A549 (cell line): Measurements from ENCODE around the gene SKIC8. TPM values are rescaled to one million over a fixed set of nuclear protein-coding genes. Genes with fewer than 3 reads are reported as not detected.

ENCODE experiments used
- ATAC-seq, 2 experiments: fragments of 200-7000 bp in 1 of 2; fragments of >200 bp in 1 of 2; cut with Nextera tagmentation in 1 of 2; cut with Tn5 transposase in 1 of 2; 3 replicates each; pipeline versions ENCODE4 v1.8.0 to v1.9.1; 2018 to 2020; ENCODE audit warnings: mild to moderate bottlenecking in 1 of 2, moderate library complexity in 1 of 2
- CTCF ChIA-PET: fragments of 300-600 bp; sonication (Branson Sonifier 250); formaldehyde crosslinking; extraction: SDS; loops from one replicate; lab custom pipeline; 2021; ENCODE audit warnings: antibody characterized with exemption, inconsistent platforms; lab: Yijun Ruan, JAX
- POLR2A ChIA-PET: fragments of 350-600 bp; formaldehyde crosslinking; extraction: SDS; loops from one replicate; lab custom pipeline; 2021; ENCODE audit warnings: antibody characterized with exemption, inconsistent platforms; lab: Yijun Ruan, JAX
- DNase-seq, 2 experiments: peaks; one replicate each; pipeline versions ENCODE4 v3.0.0 to v3.0.0-alpha.2; 2011 to 2016; ENCODE audit warnings: low read depth in 1 of 2, low spot score in 1 of 2
- FAIRE-seq: peaks from 2 replicates; lab custom pipeline; 2011; peaks lifted over from hg19 to GRCh38; lab: Jason Lieb, UNC
- H3K27ac ChIP-seq, 2 experiments: fragments of >200 bp; sonication (Bioruptor Twin); formaldehyde crosslinking; 3 replicates each; pipeline ENCODE4 v1.5.1; 2016 to 2017
- H3K4me1 ChIP-seq: fragments of >200 bp; sonication (Bioruptor Twin); formaldehyde crosslinking; 3 replicates; pipeline ENCODE4 v1.6.1; 2016
- H3K4me2 ChIP-seq: fragments of >200 bp; sonication (Bioruptor Twin); formaldehyde crosslinking; 3 replicates; pipeline ENCODE4 v1.6.1; 2016
- H3K4me3 ChIP-seq: fragments of >200 bp; sonication (Bioruptor Twin); formaldehyde crosslinking; 3 replicates; pipeline ENCODE4 v1.5.1; 2016
- H3K9me3 ChIP-seq: fragments of >200 bp; sonication (Bioruptor Twin); formaldehyde crosslinking; 3 replicates; pipeline ENCODE4 v1.6.1; 2016
- ATOH8 ChIP-seq: fragments of 250-450 bp; sonication (Bioruptor Pico); IDR thresholded peaks from 2 replicates; pipeline ENCODE4 v1.5.0; 2020; ENCODE audit warnings: low read depth, mild to moderate bottlenecking, moderate library complexity
- BCL3 ChIP-seq: fragments of >200 bp; sonication (Bioruptor Twin); formaldehyde crosslinking; IDR thresholded peaks from 3 replicates; pipeline ENCODE4 v1.6.1; 2016
- CBX8 ChIP-seq: fragments of 200-600 bp; sonication (generic); IDR thresholded peaks from 2 replicates; pipeline ENCODE4 v1.6.1; 2016
- CEBPB ChIP-seq, 2 experiments: fragments of >200 bp in 1 of 2; sonication (Bioruptor Twin) in 1 of 2; formaldehyde crosslinking in 1 of 2; IDR thresholded peaks; 2 replicates each; pipeline ENCODE4 v1.6.1; 2012 to 2016
- CHD4 ChIP-seq: fragments of 200-600 bp; sonication (generic); IDR thresholded peaks from 2 replicates; pipeline ENCODE4 v1.6.1; 2016; ENCODE audit warnings: antibody characterized with exemption, mild to moderate bottlenecking, borderline replicate concordance
- EHF ChIP-seq: fragments of 250-450 bp; sonication (Bioruptor Pico); IDR thresholded peaks from 2 replicates; pipeline ENCODE4 v1.5.0; 2020; ENCODE audit warnings: mild to moderate bottlenecking
- GATA3 ChIP-seq: IDR thresholded peaks from 2 replicates; pipeline ENCODE4 v1.6.1; 2012; ENCODE audit warnings: borderline replicate concordance
- HDAC2 ChIP-seq: fragments of 200-600 bp; sonication (generic); IDR thresholded peaks from 2 replicates; pipeline ENCODE4 v1.6.1; 2016
- HES2 ChIP-seq: fragments of >200 bp; sonication (Bioruptor Twin); formaldehyde crosslinking; IDR thresholded peaks from 2 replicates; pipeline ENCODE4 v1.6.1; 2016
- HEYL ChIP-seq: fragments of 250-450 bp; sonication (Bioruptor Pico); IDR thresholded peaks from 2 replicates; pipeline ENCODE4 v1.8.0; 2021; ENCODE audit warnings: mild to moderate bottlenecking, moderate library complexity
- JUNB ChIP-seq: fragments of >200 bp; sonication (Bioruptor Twin); formaldehyde crosslinking; IDR thresholded peaks from 2 replicates; pipeline ENCODE4 v1.6.1; 2016
- KDM5A ChIP-seq: fragments of 200-600 bp; sonication (generic); IDR thresholded peaks from 2 replicates; pipeline ENCODE4 v1.6.1; 2016; ENCODE audit warnings: antibody characterized with exemption, mild to moderate bottlenecking
- MAX ChIP-seq: IDR thresholded peaks from 2 replicates; pipeline ENCODE4 v1.6.1; 2012
- NFE2L2 ChIP-seq: fragments of 150-350 bp; conservative IDR thresholded peaks from 2 replicates; pipeline ENCODE4 v1.6.1; 2014; ENCODE audit warnings: low read length
- NR3C1 ChIP-seq: fragments of >200 bp; sonication (Bioruptor Twin); formaldehyde crosslinking; IDR thresholded peaks from 3 replicates; pipeline ENCODE4 v1.6.1; 2017
- POLR2A ChIP-seq: IDR thresholded peaks from 2 replicates; pipeline ENCODE4 v1.6.1; 2012; ENCODE audit warnings: mild to moderate bottlenecking, low read length
- POLR2AphosphoS2 ChIP-seq: conservative IDR thresholded peaks from 2 replicates; pipeline ENCODE4 v1.6.1; 2012; ENCODE audit warnings: low read length, improper control_type of control experiment, inconsistent platforms
- RAD21 ChIP-seq, 2 experiments: fragments of >200 bp in 1 of 2; sonication (Bioruptor Twin) in 1 of 2; formaldehyde crosslinking in 1 of 2; IDR thresholded peaks in 1 of 2; conservative IDR thresholded peaks in 1 of 2; 2 replicates in 1 of 2; 3 replicates in 1 of 2; pipeline ENCODE4 v1.6.1; 2012 to 2018; ENCODE audit warnings: inconsistent platforms in 1 of 2
- RARB ChIP-seq: fragments of 250-450 bp; sonication (Bioruptor Pico); IDR thresholded peaks from 2 replicates; pipeline ENCODE4 v1.8.0; 2021; ENCODE audit warnings: mild to moderate bottlenecking, moderate library complexity
- REST ChIP-seq: fragments of 200-600 bp; sonication (generic); IDR thresholded peaks from 2 replicates; pipeline ENCODE4 v1.6.1; 2016; ENCODE audit warnings: antibody characterized with exemption, mild to moderate bottlenecking, moderate library complexity
- SMC3 ChIP-seq: fragments of >200 bp; sonication (Bioruptor Twin); formaldehyde crosslinking; IDR thresholded peaks from 3 replicates; pipeline ENCODE4 v1.6.1; 2018; ENCODE audit warnings: inconsistent platforms
- SREBF2 ChIP-seq: fragments of 450-650 bp; IDR thresholded peaks from 2 replicates; pipeline ENCODE4 v1.6.1; 2014; ENCODE audit warnings: mild to moderate bottlenecking, moderate library complexity
- TP53 ChIP-seq: fragments of 250-450 bp; sonication (Bioruptor Pico); IDR thresholded peaks from 2 replicates; pipeline ENCODE4 v1.5.0; 2021; ENCODE audit warnings: mild to moderate bottlenecking, moderate library complexity
- ZFP36 ChIP-seq: fragments of 450-650 bp; IDR thresholded peaks from 2 replicates; pipeline ENCODE4 v1.6.1; 2014; ENCODE audit warnings: borderline replicate concordance; ENCODE audit not compliant: partially characterized antibody
- WGBS: methylation state at CpG from one replicate; pipeline ENCODE4 v1.1.6; 2017; ENCODE audit errors: missing lambda C conversion rate; 5-methylcytosine and 5-hydroxymethylcytosine counted together
- polyA plus RNA-seq, 4 experiments: library from polyadenylated mRNA; depleted of rRNA in 3 of 4; stranded (reverse); fragments of >200 nt; fragmentation: RNase III in 1 of 4; extraction: RNeasy Plus Mini Kit Qiagen cat#74134 plus additional on column Dnase treatment in 1 of 4; gene quantifications; 2 replicates in 3 of 4; 3 replicates in 1 of 4; pipeline ENCODE4 v1.2.3, GENCODE V29; 2011 to 2017

The SKIC8 gene
- polyA plus RNA-seq, 2 of the 4 experiments (the other 2 are of a cell fraction), result 143 to 177 TPM

GRCh38 chr15:78290222-78290621 is 9.2 kb downstream of the SKIC8 start:
- ATAC-seq (no peak), DNase-seq (no peak), FAIRE-seq (no peak)
- WGBS, result 88% methylated on average over 3 of the region's 3 CpGs
- H3K4me3 ChIP-seq, result no peak overlapping the region
- POLR2A ChIA-PET, result interaction anchor here (2.3 kb wide), 1 partner anchor 10 kb away, joined by 15 read pairs; the partner anchor contains the start of gene SKIC8
- CTCF ChIA-PET, result interaction anchor here (0.8 to 1.9 kb wide), 5 partner anchors 11 to 182 kb away, joined by 3 to 8 read pairs (median 4); no protein-coding TSS in a partner anchor
- H3K9me3 ChIP-seq, result no peaks in the 10 kb centered on the region
- no peak overlapping the region for H3K4me2 ChIP-seq
- TF ChIP-seq REST, result no peak
- TF ChIP-seq KDM5A, result no peak
- TF ChIP-seq RAD21 (conservative IDR thresholded peaks at IDR 0.05 in 1 of 2, IDR thresholded peaks at IDR 0.05 in 1 of 2), result no peak
- TF ChIP-seq BCL3, result no peak
- TF ChIP-seq EHF (CRISPR knock-in tag), result no peak
- no peak for TF ChIP-seq RARB (CRISPR knock-in tag)
- TF ChIP-seq HDAC2, result no peak
- TF ChIP-seq CBX8, result no peak
- TF ChIP-seq JUNB, result no peak
- TF ChIP-seq POLR2A, result no peak
- no peak for TF ChIP-seq MAX
- no peak for TF ChIP-seq POLR2AphosphoS2
- TF ChIP-seq TP53 (CRISPR knock-in tag), result no peak
- no peak for TF ChIP-seq ZFP36
- H3K4me1 ChIP-seq, result no peaks in the 10 kb centered on the region; the same call in 2 of the 3 replicates
- H3K27ac ChIP-seq, result no peak overlapping the region

- H3K4me1 ChIP-seq, result no peaks in the 10 kb centered on the region
- no peak; a peak in 1 of 6 replicates for ATAC-seq
- ChIA-PET POLR2A (interaction anchor here (1.1 kb wide), 1 partner anchor 15 kb away, joined by 4 read pairs; the partner anchor contains the start of gene SKIC8), CTCF (interaction anchor here (0.7 to 1.9 kb wide), 3 partner anchors 8 to 82 kb away, joined by 4 to 5 read pairs (median 4); no protein-coding TSS in a partner anchor)
- no peak for FAIRE-seq
- WGBS, result 96% methylated on average over 4 of the region's 4 CpGs
- H3K4me2 ChIP-seq, result no peak overlapping the region
- H3K27ac ChIP-seq, result no peak overlapping the region
- no peak for DNase-seq
- TF ChIP-seq EHF (CRISPR knock-in tag) (no peak), RAD21 (conservative IDR thresholded peaks at IDR 0.05 in 1 of 2, IDR thresholded peaks at IDR 0.05 in 1 of 2) (0 out of 5 replicates have a peak, but pooled peaks of 1 of the 2 experiments have one; percentile 10)
- no peak overlapping the region for H3K4me3 ChIP-seq
- no peaks in the 10 kb centered on the region for H3K9me3 ChIP-seq
Observed at GRCh38 chr15:78284758-78285157, 14.7 kb downstream of the SKIC8 start.

- FAIRE-seq, result no peak
- CTCF ChIA-PET, result interaction anchor here (0.8 to 5.3 kb wide), 11 partner anchors 9 to 174 kb away, joined by 3 to 33 read pairs (median 4); partner anchors contain the start of gene SKIC8
- no peak for TF ChIP-seq NFE2L2
- no peak for TF ChIP-seq GATA3
- no peak for TF ChIP-seq SREBF2
- no peak for TF ChIP-seq RARB (CRISPR knock-in tag)
- TF ChIP-seq CEBPB (IDR thresholded peaks at IDR 0.05), result no peak
- TF ChIP-seq SMC3, result no peak
- TF ChIP-seq HES2, result no peak
- TF ChIP-seq HEYL (CRISPR knock-in tag), result no peak
- no peak for TF ChIP-seq POLR2AphosphoS2
- TF ChIP-seq REST, result no peak
- TF ChIP-seq NR3C1, result no peak
- no peak for TF ChIP-seq ATOH8 (CRISPR knock-in tag)
- TF ChIP-seq CHD4, result no peak
- TF ChIP-seq, all 56 proteins: peak for 0
- Histone ChIP-seq H3K4me3 (no peak overlapping the region), H3K4me2 (no peak overlapping the region), H3K9me3 (no peaks in the 10 kb centered on the region), H3K27ac (no peak overlapping the region), H3K4me1 (no peaks in the 10 kb centered on the region)
- POLR2A ChIA-PET, result interaction anchor here (1.3 kb wide), 1 partner anchor 17 kb away, joined by 6 read pairs; the partner anchor contains the start of gene SKIC8
- DNase-seq, result no peak
- WGBS, result 90% methylated on average over 2 of the region's 2 CpGs
- ATAC-seq, result no peak
Observed at GRCh38 chr15:78282324-78282723, 17.1 kb downstream of the SKIC8 start.
